Activated B cell treated with CpG ODN at 0.5 μM for 24 hours (primary cell): Measurements from ENCODE around the gene TMPRSS4. TPM values are rescaled to one million over a fixed set of nuclear protein-coding genes. Genes with fewer than 3 reads are reported as not detected.

Source experiments
- ATAC-seq: fragments of 200-7000 bp; cut with Tn5 transposase; one replicate; pipeline ENCODE4 v1.10.0; 2021; ENCODE audit warnings: low read depth, mild to moderate bottlenecking, moderate library complexity
- CTCF ChIA-PET: fragments of 350-600 bp; sonication (Branson Sonifier 250); formaldehyde crosslinking; loops from one replicate; lab custom pipeline; 2021; ENCODE audit warnings: antibody characterized with exemption; lab: Charles Lee
- POLR2A ChIA-PET: fragments of 350-600 bp; sonication (Branson Sonifier 250); formaldehyde crosslinking; loops from one replicate; lab custom pipeline; 2021; ENCODE audit warnings: antibody characterized with exemption; lab: Charles Lee
- DNase-seq: peaks from one replicate; pipeline ENCODE4 v3.0.0; 2022
- H3K27ac Mint-ChIP-seq: one replicate; pipeline ENCODE4 v1.8.0; 2020; ENCODE audit warnings: mixed read lengths
- H3K27me3 Mint-ChIP-seq: one replicate; pipeline ENCODE4 v1.8.0; 2021; ENCODE audit warnings: mixed read lengths
- H3K36me3 Mint-ChIP-seq: one replicate; pipeline ENCODE4 v1.8.0; 2021; ENCODE audit warnings: low read depth, mixed read lengths
- H3K4me1 Mint-ChIP-seq: one replicate; pipeline ENCODE4 v1.8.0; 2021; ENCODE audit warnings: mixed read lengths
- H3K4me3 Mint-ChIP-seq: one replicate; pipeline ENCODE4 v1.8.0; 2020; ENCODE audit warnings: mild to moderate bottlenecking, mixed read lengths
- H3K9me3 Mint-ChIP-seq: one replicate; pipeline ENCODE4 v1.8.0; 2020; ENCODE audit warnings: mixed read lengths
- intact Hi-C: fragments of 100-400 bp; cut with micrococcal nuclease; formaldehyde crosslinking; loops from one replicate; pipeline ENCODE4 v1.15.1; 2024
- total RNA-seq: library from RNA; stranded (reverse); gene quantifications from 2 replicates; pipeline ENCODE4 v1.2.3, GENCODE V29; 2022
- TF ChIP-seq, protein P1 (sequence below): fragments of 200-600 bp; IDR thresholded peaks from one replicate; pipeline ENCODE4 v1.8.0; 2022; ENCODE audit warnings: antibody characterized with exemption, mild to moderate bottlenecking

Gene TMPRSS4
- total RNA-seq, 1 donor from 2014 or later, result not detected

- Mint-ChIP-seq H3K36me3 (no peaks in the 10 kb centered on the region), H3K4me1 (peaks cover 49% of the 10 kb centered on the region), H3K27me3 (no peaks in the 10 kb centered on the region), H3K27ac (peak overlapping the region; percentile 56), H3K9me3 (no peaks in the 10 kb centered on the region), H3K4me3 (no peak overlapping the region)
- POLR2A ChIA-PET, result interaction anchor here (0.7 to 7.9 kb wide), 10 partner anchors 25 to 232 kb away, joined by 4 to 100 read pairs (median 6); partner anchors contain the start of gene IL10RA
- ATAC-seq, result no peak
- intact Hi-C loops, result loop anchor here (1.0 kb wide), 1 partner anchor 35 kb away; no protein-coding TSS in a partner anchor
- CTCF ChIA-PET, result interaction anchor here (0.9 to 2.5 kb wide), 5 partner anchors 45 to 240 kb away, joined by 3 to 9 read pairs (median 4); no protein-coding TSS in a partner anchor
- TF ChIP-seq, protein P1, sequence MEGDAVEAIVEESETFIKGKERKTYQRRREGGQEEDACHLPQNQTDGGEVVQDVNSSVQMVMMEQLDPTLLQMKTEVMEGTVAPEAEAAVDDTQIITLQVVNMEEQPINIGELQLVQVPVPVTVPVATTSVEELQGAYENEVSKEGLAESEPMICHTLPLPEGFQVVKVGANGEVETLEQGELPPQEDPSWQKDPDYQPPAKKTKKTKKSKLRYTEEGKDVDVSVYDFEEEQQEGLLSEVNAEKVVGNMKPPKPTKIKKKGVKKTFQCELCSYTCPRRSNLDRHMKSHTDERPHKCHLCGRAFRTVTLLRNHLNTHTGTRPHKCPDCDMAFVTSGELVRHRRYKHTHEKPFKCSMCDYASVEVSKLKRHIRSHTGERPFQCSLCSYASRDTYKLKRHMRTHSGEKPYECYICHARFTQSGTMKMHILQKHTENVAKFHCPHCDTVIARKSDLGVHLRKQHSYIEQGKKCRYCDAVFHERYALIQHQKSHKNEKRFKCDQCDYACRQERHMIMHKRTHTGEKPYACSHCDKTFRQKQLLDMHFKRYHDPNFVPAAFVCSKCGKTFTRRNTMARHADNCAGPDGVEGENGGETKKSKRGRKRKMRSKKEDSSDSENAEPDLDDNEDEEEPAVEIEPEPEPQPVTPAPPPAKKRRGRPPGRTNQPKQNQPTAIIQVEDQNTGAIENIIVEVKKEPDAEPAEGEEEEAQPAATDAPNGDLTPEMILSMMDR, result no peak
- DNase-seq, result no peak
These were observed 29.7 kb upstream of the TMPRSS4 start for GRCh38 chr11:118046964-118047700.

GRCh38 chr11:118047749-118048148 is 29.1 kb upstream of the TMPRSS4 start:
- Mint-ChIP-seq H3K27me3 (no peaks in the 10 kb centered on the region), H3K4me3 (no peak overlapping the region), H3K4me1 (peaks cover 55% of the 10 kb centered on the region), H3K9me3 (no peaks in the 10 kb centered on the region), H3K36me3 (no peaks in the 10 kb centered on the region), H3K27ac (no peak overlapping the region)
- ATAC-seq (no peak), DNase-seq (no peak)
- ChIA-PET CTCF (interaction anchor here (0.8 to 2.5 kb wide), 4 partner anchors 45 to 241 kb away, joined by 3 to 9 read pairs (median 3); no protein-coding TSS in a partner anchor), POLR2A (interaction anchor here (0.6 to 7.9 kb wide), 9 partner anchors 9 to 232 kb away, joined by 3 to 100 read pairs (median 7); partner anchors contain the start of gene IL10RA)
- intact Hi-C loops, result no loop called here
- TF ChIP-seq, protein P1, result no peak

- intact Hi-C loops, result no loop called here
- Mint-ChIP-seq H3K27me3 (no peaks in the 10 kb centered on the region), H3K36me3 (no peaks in the 10 kb centered on the region), H3K9me3 (no peaks in the 10 kb centered on the region), H3K27ac (no peak overlapping the region), H3K4me3 (no peak overlapping the region), H3K4me1 (peaks cover 61% of the 10 kb centered on the region)
- ChIA-PET POLR2A (interaction anchor here (0.6 to 7.9 kb wide), 12 partner anchors 10 to 233 kb away, joined by 3 to 100 read pairs (median 6); partner anchors contain the start of gene IL10RA), CTCF (interaction anchor here (0.8 to 2.5 kb wide), 5 partner anchors 46 to 242 kb away, joined by 3 to 9 read pairs (median 3); partner anchors contain the start of gene IL10RA)
- DNase-seq (no peak), ATAC-seq (no peak)
- TF ChIP-seq, protein P1, result no peak
These were observed 28.2 kb upstream of the TMPRSS4 start for GRCh38 chr11:118048472-118049370.

GRCh38 chr11:118049771-118050170 is 27.1 kb upstream of the TMPRSS4 start:
- DNase-seq (no peak), ATAC-seq (no peak)
- Mint-ChIP-seq H3K27ac (peak overlapping the region; percentile 61), H3K36me3 (no peaks in the 10 kb centered on the region), H3K4me3 (no peak overlapping the region), H3K27me3 (no peaks in the 10 kb centered on the region), H3K9me3 (no peaks in the 10 kb centered on the region), H3K4me1 (peaks cover 57% of the 10 kb centered on the region)
- TF ChIP-seq, protein P1, result no peak
- intact Hi-C loops, result loop anchor here (5.0 kb wide), 1 partner anchor 123 kb away; no protein-coding TSS in a partner anchor
- ChIA-PET CTCF (interaction anchor here (2.5 to 9.5 kb wide), 2 partner anchors 100 to 243 kb away, joined by 9 to 294 read pairs; no protein-coding TSS in a partner anchor), POLR2A (interaction anchor here (0.6 to 7.9 kb wide), 8 partner anchors 40 to 98 kb away, joined by 6 to 136 read pairs (median 95); partner anchors contain the start of gene IL10RA)
